Brain microvascular endothelial cell (primary cell): ENCODE results near the gene NUP62.

ENCODE experiments used
- DNase-seq: peaks from one replicate; pipeline ENCODE4 v3.0.0-alpha.2; 2020
- H3K27ac ChIP-seq: fragments of 250-450 bp; sonication (Bioruptor Pico); 2 replicates; pipeline ENCODE4 v1.5.1; 2020; ENCODE audit warnings: mild to moderate bottlenecking, moderate library complexity
- H3K27me3 ChIP-seq: fragments of 250-450 bp; sonication (Bioruptor Pico); replicated peaks from 2 replicates; pipeline ENCODE4 v1.5.1; 2020; ENCODE audit warnings: mild to moderate bottlenecking
- H3K36me3 ChIP-seq: fragments of 250-450 bp; sonication (Bioruptor Pico); replicated peaks from 2 replicates; pipeline ENCODE4 v1.5.1; 2020; ENCODE audit warnings: mild to moderate bottlenecking
- H3K4me3 ChIP-seq: 2 replicates; pipeline ENCODE4 v1.5.1; 2011; ENCODE audit warnings: low read depth, mild to moderate bottlenecking, control low read depth, low read length, moderate library complexity
- CTCF ChIP-seq: IDR thresholded peaks from 2 replicates; pipeline ENCODE4 v1.5.1; 2011; ENCODE audit warnings: low read depth, mild to moderate bottlenecking, moderate library complexity, low read length, control low read depth, inconsistent platforms; ENCODE audit errors: missing control alignments
- in situ Hi-C: cut with HindIII; loops from 2 replicates; pipeline ENCODE4 v1.10.0; 2017; ENCODE audit warnings: low sequenced_read_pairs, low pct_ligation_motif_present

The NUP62 gene

GRCh38 chr19:49952906-49953305 lies 23.6 kb upstream of the NUP62 start:
- H3K27me3 ChIP-seq, result no peaks in the 10 kb centered on the region
- no peak for TF ChIP-seq CTCF
- H3K4me3 ChIP-seq, result no peak overlapping the region
- no peak for DNase-seq
- H3K27ac ChIP-seq, result no peak overlapping the region
- in situ Hi-C loops, result no loop called here
- no peaks in the 10 kb centered on the region for H3K36me3 ChIP-seq

GRCh38 chr19:49952479-49952836 lies 23.2 kb upstream of the NUP62 start:
- no peak for TF ChIP-seq CTCF
- no peak overlapping the region for H3K27ac ChIP-seq
- no peak for DNase-seq
- H3K36me3 ChIP-seq, result no peaks in the 10 kb centered on the region
- H3K4me3 ChIP-seq, result no peak overlapping the region
- in situ Hi-C loops, result no loop called here
- no peaks in the 10 kb centered on the region for H3K27me3 ChIP-seq

DNA sequence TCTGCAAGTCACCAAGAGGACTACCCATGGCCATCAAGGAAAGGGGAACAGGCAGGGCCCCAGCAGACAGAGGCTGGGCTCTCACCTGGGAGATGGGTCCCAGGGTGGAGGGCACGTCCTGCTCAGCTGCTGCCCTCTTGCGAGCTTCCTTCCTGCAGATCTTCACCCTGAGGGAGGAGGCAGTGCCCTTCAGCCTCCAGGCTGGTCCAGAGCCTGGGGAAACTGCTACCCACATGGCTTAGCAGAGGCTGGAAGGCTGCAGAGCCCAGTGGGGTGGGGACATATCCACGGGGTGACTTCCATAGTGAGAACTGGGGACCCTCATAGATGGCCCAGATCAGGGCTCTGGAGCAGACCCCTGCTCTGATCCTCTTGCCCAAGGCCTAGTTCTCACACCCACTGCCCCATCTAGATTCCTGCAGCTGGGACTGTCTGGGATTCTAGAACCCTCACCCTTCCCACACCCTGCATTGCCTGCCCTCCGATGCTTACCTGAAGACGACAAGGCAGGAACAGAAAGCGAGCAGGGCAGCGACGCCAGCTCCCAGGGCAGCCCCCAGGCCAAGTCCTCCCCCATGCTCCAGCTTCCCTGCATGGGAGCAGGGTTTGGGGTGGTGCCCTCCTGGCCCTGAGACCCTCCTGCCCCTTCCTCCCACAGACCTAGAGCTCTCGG lies 22.6 kb upstream of the NUP62 start:
- no peak overlapping the region for H3K27ac ChIP-seq
- H3K4me3 ChIP-seq, result no peak overlapping the region
- no peak for DNase-seq
- in situ Hi-C loops, result no loop called here
- TF ChIP-seq CTCF, result no peak
- no peaks in the 10 kb centered on the region for H3K36me3 ChIP-seq
- no peaks in the 10 kb centered on the region for H3K27me3 ChIP-seq

- Histone ChIP-seq H3K27ac (no peak overlapping the region), H3K4me3 (no peak overlapping the region), H3K36me3 (no peaks in the 10 kb centered on the region), H3K27me3 (no peaks in the 10 kb centered on the region)
- in situ Hi-C loops, result no loop called here
- no peak for DNase-seq
- TF ChIP-seq CTCF, result no peak
These were observed 21.7 kb upstream of the NUP62 start for GRCh38 chr19:49950956-49951526.

- no peak for DNase-seq
- in situ Hi-C loops, result no loop called here
These were observed 21.3 kb upstream of the NUP62 start for GRCh38 chr19:49950590-49950948.

More at GRCh38 chr19:49950590-49950948, 21.3 kb upstream of the NUP62 start:
- Histone ChIP-seq H3K4me3 (no peak overlapping the region), H3K27ac (no peak overlapping the region), H3K27me3 (no peaks in the 10 kb centered on the region), H3K36me3 (no peaks in the 10 kb centered on the region)
- no peak for TF ChIP-seq CTCF
